COR-L47 (cell line): Measurements from ENCODE around the gene GTPBP6.
"Not testable (repeated sequence)": the region's sequence is repeated elsewhere in the genome, so short reads cannot be mapped to it uniquely, and the experiment has no call there.

Experiments
- DNase-seq: peaks from one replicate; lab custom pipeline; 2025; lab: John Stamatoyannopoulos, UW

Gene GTPBP6

GRCh38 chrX:291411-291901 is 27.1 kb downstream of the GTPBP6 start:
- DNase-seq: no peak

GRCh38 chrX:290476-291166 is 28.0 kb downstream of the GTPBP6 start:
- no peak for DNase-seq

- no peak for DNase-seq
Measured at GRCh38 chrX:288561-288991, 30.0 kb downstream of the GTPBP6 start.

GRCh38 chrX:287670-288069 is 30.9 kb downstream of the GTPBP6 start:
- DNase-seq: no peak

GRCh38 chrX:285076-285677 is 33.4 kb downstream of the GTPBP6 start:
- no peak for DNase-seq

- DNase-seq: no peak
Measured at GRCh38 chrX:283115-283845, 35.3 kb downstream of the GTPBP6 start.

- DNase-seq: not testable (repeated sequence)
Measured at GRCh38 chrX:282000-282681, 36.5 kb downstream of the GTPBP6 start.

GRCh38 chrX:281166-281999 is 37.2 kb downstream of the GTPBP6 start, which contains the start of gene PLCXD1:
Gene PLCXD1 (plus strand): TSS chrX:281381. CDS start chrX:284188, 2,807 bp downstream.
- DNase-seq: no peak

GRCh38 chrX:280722-281121 is 37.9 kb downstream of the GTPBP6 start:
- not testable (repeated sequence) for DNase-seq

- DNase-seq: not testable (repeated sequence)
Measured at GRCh38 chrX:279757-280604, 38.6 kb downstream of the GTPBP6 start.

GRCh38 chrX:276581-277201 is 41.9 kb downstream of the GTPBP6 start:
- DNase-seq: no peak

GRCh38 chrX:275967-276580 is 42.5 kb downstream of the GTPBP6 start:
- no peak for DNase-seq

- DNase-seq: no peak
Measured at GRCh38 chrX:275476-275966, 43.1 kb downstream of the GTPBP6 start.

- DNase-seq: no peak
Measured at GRCh38 chrX:274904-275475, 43.6 kb downstream of the GTPBP6 start.

- no peak for DNase-seq
Measured at GRCh38 chrX:270848-271367, 47.7 kb downstream of the GTPBP6 start.

GRCh38 chrX:267771-268261 is 50.8 kb downstream of the GTPBP6 start:
- no peak for DNase-seq

- no peak for DNase-seq
Measured at GRCh38 chrX:265502-265901, 53.1 kb downstream of the GTPBP6 start.

GRCh38 chrX:264634-265455 is 53.8 kb downstream of the GTPBP6 start:
- DNase-seq: no peak
